Right forelimb (tissue), 1 donor: Measurements from ENCODE around the gene RPH3AL.
A peak's percentile ranks its signal among the peaks of the same experiment; 100 is the strongest.
"Not testable (repeated sequence)": the region's sequence is repeated elsewhere in the genome, so short reads cannot be mapped to it uniquely, and the experiment has no call there.

ENCODE experiments used
- DNase-seq: peaks from one replicate; pipeline ENCODE4 v3.0.0-alpha.2; 2018

Gene RPH3AL

GRCh38 chr17:333626-334396 lies 18.8 kb downstream of the RPH3AL start:
- peak; percentile 63 for DNase-seq

GRCh38 chr17:332558-333322 lies 19.9 kb downstream of the RPH3AL start:
- DNase-seq, result no peak

- no peak for DNase-seq
These were observed 20.6 kb downstream of the RPH3AL start for GRCh38 chr17:332023-332422.

- no peak for DNase-seq
These were observed 21.5 kb downstream of the RPH3AL start for GRCh38 chr17:330993-331701.

- DNase-seq, result no peak
These were observed 22.7 kb downstream of the RPH3AL start for GRCh38 chr17:329784-330420.

GRCh38 chr17:327971-328370 lies 24.6 kb downstream of the RPH3AL start:
- no peak for DNase-seq

GRCh38 chr17:327296-327695 lies 25.3 kb downstream of the RPH3AL start:
- no peak for DNase-seq

GRCh38 chr17:326010-326621 lies 26.5 kb downstream of the RPH3AL start:
- no peak for DNase-seq

- no peak for DNase-seq
These were observed 27.2 kb downstream of the RPH3AL start for GRCh38 chr17:325270-326009.

- no peak for DNase-seq
These were observed 28.7 kb downstream of the RPH3AL start for GRCh38 chr17:323721-324571.

- DNase-seq, result no peak
These were observed 29.4 kb downstream of the RPH3AL start for GRCh38 chr17:323181-323580.

GRCh38 chr17:322006-322780 lies 30.4 kb downstream of the RPH3AL start:
- no peak for DNase-seq

- DNase-seq, result no peak
These were observed 31.1 kb downstream of the RPH3AL start for GRCh38 chr17:321386-321941.

GRCh38 chr17:320809-321385 lies 31.7 kb downstream of the RPH3AL start:
- DNase-seq, result no peak

- DNase-seq, result no peak
These were observed 32.5 kb downstream of the RPH3AL start for GRCh38 chr17:320139-320538.

- no peak for DNase-seq
These were observed 33.3 kb downstream of the RPH3AL start for GRCh38 chr17:319266-319665.

- not testable (repeated sequence) for DNase-seq
These were observed 35.5 kb downstream of the RPH3AL start for GRCh38 chr17:317070-317469.

GRCh38 chr17:315399-315798 lies 37.2 kb downstream of the RPH3AL start:
- not testable (repeated sequence) for DNase-seq

- DNase-seq, result not testable (repeated sequence)
These were observed 38.0 kb downstream of the RPH3AL start for GRCh38 chr17:314614-314944.
